Measurements from ENCODE around the gene E2F1. TPM values are rescaled to one million over a fixed set of nuclear protein-coding genes. Genes with fewer than 3 reads are reported as not detected.
"Not testable (repeated sequence)": the region's sequence is repeated elsewhere in the genome, so short reads cannot be mapped to it uniquely, and the experiment has no call there.

E2F1 gene
- total RNA-seq, 1 experiment from 2014 or later = 28.7 TPM

DNA sequence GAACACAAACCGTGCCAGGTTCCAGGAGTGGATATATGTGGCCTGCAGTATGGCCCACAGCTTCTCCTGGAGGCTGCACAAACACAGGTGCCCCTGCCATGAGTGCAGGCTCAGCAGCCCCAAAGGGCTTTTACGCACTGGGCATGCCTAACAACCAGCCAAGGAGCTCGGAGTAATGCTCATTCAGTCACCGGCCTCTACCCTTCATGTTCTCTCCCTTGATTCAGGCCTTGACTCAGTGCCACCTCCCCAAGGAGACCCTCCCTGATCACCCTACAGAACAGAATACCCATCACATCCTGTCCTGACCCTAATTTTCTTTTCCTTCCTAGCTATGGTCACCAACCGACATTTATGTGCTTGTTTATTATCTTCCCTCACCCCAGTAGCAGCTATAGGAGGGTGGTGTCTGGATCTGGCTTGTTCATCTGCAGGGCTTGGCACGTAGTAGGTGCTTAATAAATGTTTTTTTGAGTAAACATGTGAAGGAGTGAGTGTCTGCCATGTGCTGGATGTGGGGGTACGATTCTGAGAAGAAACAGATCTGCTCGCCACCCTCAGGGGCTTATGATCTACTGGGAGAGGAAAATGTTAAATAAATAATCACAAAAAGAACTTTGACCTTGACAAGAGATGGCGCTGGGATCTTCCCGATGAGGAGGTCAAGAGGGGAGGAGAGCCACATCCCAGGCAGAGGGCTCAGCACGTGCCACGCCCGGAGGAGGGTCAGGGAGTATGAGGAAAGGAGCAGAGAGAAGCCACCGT lies 24.7 kb upstream of the E2F1 start:
- DNase-seq (ENCODE audit: low read depth) = no peak

DNA sequence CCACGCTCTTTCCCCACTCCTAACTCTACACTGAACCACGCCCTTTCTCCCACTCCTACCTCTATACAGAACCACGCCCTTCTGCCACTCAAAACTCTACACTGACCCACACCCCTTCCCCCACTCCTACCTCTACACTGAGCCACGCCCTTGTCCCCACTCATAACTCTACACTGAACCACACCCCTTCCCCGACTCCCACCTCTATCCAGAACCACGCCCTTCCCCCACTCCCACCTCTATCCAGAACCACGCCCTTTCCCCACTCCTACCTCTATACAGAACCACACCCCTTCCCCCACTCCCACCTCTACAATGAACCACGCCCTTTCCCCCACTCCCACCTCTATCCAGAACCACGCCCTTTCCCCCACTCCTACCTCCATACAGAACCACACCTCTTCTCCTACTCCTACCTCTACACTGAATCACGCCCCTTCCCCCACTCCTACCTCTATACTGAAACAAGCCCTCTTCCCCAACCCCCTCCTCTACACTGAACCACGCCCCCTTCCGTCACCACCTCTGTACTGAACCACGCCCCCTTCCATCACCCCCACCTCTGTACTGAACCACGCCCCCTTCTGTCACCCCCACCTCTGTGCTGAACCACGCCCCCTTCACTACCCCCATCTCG lies 23.8 kb upstream of the E2F1 start:
- DNase-seq (ENCODE audit: low read depth) = no peak

GRCh38 chr20:33709398-33709797 lies 23.2 kb upstream of the E2F1 start:
- peak; percentile 38 for DNase-seq (ENCODE audit: low read depth)

- DNase-seq (ENCODE audit: low read depth) = no peak
These were observed 21.5 kb upstream of the E2F1 start for GRCh38 chr20:33707668-33708067.

- peak; percentile 32 for DNase-seq (ENCODE audit: low read depth)
These were observed 18.2 kb upstream of the E2F1 start for GRCh38 chr20:33704197-33704924.

DNA sequence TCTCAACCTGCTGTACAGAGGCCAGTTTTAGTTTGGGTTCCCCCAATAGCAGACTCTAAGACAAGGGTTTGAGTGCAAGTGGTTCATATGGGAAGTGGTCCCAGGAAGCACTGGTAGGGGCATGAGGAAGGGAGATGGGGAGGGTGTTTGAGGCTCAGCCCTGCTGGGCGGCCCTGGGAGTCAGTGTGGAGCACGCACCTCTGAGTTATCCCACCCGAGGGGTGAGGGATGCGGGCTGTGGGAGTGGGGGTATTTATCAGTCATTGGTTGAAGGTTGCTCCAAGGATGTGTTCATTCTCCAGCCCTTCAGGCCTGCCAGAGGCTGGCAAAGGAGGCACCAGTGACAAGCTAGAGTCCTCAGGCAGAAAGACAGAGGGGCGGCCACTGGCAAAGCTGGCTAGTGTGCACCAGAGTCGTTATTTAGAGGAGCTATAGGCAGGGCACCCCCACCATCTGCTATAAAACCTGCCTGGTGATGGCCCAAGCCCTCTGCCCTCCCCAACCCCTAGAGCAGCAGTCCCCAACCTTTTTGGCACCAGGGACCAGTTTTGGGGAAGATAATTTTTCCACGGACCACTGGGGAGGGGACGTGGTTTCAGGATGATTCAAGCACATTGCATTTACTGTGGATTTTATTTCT lies 17.4 kb upstream of the E2F1 start:
- DNase-seq (ENCODE audit: low read depth) = no peak

DNA sequence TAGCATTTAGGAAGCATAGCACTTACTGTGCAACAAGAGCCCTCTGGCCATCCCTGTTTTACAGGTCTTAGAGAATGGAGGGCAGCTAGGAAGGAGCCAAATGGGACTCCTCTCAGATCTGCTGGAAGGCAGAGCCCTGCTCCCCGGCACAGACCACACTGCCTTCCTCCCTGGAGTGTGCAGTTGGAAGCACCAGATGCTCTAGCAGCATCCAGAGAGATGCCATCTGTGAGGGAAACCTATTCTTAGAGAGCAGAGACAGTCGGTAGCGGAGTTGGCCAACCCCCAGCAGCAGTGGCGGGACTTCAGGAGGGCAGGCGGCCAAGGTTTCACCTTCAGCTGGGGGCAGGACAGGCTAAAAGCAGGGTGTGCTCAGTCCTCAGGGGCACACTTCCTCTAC lies 16.7 kb upstream of the E2F1 start:
- DNase-seq (ENCODE audit: low read depth) = no peak

- peak; percentile 42 for DNase-seq (ENCODE audit: low read depth)
These were observed 15.7 kb upstream of the E2F1 start for GRCh38 chr20:33701629-33702450.

DNA sequence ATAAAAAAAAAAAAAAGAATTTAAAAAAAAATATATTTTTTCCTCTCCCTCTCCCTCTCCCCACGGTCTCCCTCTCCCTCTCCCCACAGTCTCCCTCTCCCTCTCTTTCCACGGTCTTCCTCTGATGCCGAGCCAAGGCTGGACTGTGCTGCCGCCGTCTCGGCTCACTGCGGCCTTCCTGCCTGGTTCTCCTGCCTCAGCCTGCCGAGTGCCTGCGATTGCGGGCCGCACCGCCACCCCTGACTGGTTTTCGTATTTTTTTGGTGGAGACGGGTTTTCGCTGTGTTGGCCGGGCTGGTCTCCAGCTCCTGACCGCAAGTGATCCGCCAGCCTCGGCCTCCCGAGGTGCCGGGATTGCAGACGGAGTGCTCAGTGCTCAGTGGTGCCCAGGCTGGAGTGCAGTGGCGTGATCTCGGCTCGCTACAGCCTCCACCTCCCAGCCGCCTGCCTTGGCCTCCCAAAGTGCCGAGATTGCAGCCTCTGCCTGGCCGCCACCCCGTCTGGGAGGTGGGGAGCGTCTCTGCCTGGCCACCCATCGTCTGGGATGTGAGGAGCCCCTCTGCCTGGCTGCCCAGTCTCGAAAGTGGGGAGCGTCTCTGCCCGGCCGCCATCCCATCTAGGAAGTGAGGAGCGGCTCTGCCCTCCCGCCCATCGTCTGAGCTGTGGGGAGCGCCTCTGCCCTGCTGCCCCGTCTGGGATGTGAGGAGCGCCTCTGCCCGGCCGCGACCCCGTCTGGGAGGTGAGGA lies 14.7 kb upstream of the E2F1 start:
- DNase-seq (ENCODE audit: low read depth) = not testable (repeated sequence)

- DNase-seq (ENCODE audit: low read depth) = not testable (repeated sequence)
These were observed 12.8 kb upstream of the E2F1 start for GRCh38 chr20:33698966-33699365.

GRCh38 chr20:33697129-33697528 lies 10.9 kb upstream of the E2F1 start:
- peak; percentile 82 for DNase-seq (ENCODE audit: low read depth)

DNA sequence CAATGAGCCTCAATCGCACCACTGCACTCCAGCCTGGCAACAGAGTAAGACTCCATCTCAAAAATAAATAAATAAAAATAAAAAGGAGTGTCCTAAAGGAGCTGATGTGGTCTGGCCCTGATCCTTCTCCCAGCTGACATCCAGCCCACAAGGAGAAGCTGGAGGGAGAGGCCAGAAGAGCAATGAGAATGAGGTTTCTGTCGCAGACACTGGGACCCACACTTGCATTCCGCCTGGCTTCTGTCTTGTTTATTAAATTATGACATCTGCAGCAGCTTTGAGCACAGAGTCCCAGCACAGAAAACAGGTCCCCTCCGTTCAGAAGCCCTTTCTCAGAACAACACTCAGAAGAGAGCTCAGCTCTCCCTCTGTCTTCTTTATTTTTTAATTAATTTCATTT lies 10.3 kb upstream of the E2F1 start:
- DNase-seq (ENCODE audit: low read depth) = no peak

GRCh38 chr20:33694639-33695012 lies 8.4 kb upstream of the E2F1 start:
- no peak for DNase-seq (ENCODE audit: low read depth)

- DNase-seq (ENCODE audit: low read depth) = no peak
These were observed 7.8 kb upstream of the E2F1 start for GRCh38 chr20:33693741-33694638.

DNA sequence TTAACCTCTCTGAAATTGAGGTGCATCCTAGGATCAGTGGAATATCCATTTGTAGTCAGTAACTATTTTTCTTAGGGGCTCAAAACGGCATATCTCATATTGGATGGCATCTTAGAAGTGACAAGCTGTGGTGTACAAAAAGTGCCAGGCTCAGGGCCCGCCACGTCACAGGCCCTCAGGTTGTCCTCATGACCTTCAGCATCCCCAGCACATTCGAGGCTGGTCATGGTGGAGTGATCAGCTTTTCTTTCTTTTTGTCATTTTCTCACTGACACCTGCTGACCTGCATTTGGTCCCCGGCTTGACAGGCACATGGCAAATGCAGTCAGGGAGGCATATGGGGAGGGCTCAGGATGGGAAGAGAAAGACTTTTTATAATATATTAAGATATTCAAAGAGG lies 7.1 kb upstream of the E2F1 start:
- no peak for DNase-seq (ENCODE audit: low read depth)

- DNase-seq (ENCODE audit: low read depth) = peak; percentile 92
These were observed 3.8 kb upstream of the E2F1 start for GRCh38 chr20:33689973-33690372.

DNA sequence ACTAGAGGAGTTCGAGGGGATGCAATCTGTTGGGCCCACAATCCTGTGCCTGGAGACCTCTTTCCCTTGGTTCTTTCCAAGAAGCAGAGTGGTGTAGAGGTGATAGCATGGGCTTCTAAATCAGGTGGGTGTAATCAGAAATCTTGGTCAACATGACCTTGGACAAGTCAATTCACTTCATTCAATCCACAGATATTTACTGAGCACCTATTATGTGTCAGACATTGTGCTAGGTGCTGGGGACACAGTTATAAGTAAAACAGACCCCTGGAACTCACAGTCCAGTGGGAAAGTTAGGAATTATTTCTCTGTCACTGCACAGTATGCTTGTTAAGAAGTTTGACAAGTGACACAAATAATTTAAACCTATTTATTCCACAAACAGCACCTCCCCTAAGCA lies 3.3 kb upstream of the E2F1 start:
- DNase-seq (ENCODE audit: low read depth) = no peak

DNA sequence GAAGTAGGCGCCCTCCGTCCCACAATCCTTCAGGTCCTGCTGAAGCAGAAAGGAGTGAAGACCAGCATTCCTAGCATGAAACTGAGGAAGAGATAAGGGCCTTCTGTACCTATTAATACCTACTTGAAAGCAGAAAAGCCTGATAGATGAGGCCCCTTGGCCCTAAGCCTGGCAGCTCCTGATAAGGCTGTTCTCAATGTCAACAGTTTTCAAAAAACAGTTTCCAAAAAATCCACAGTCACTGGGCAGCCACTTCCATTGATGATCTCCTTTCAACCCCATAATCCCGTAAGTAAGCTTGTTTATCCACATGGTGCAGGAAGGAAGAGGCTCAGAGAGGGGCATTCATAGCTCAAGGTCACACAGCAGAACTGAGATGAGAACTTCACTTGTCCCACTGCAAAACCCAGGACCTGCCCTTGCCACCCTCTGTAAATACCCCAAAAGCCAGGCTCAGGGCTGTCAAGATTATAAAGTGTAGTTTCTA lies 2.8 kb upstream of the E2F1 start:
- DNase-seq (ENCODE audit: low read depth) = no peak

Measured in RPMI7951 (cell line).